HEK293 (cell line): Measurements from ENCODE around the gene FAM227B.

Source experiments
- CTCF ChIA-PET: fragments of 350-600 bp; formaldehyde crosslinking; extraction: SDS; loops from one replicate; lab custom pipeline; 2021; ENCODE audit warnings: antibody characterized with exemption; lab: Yijun Ruan, JAX
- POLR2A ChIA-PET: fragments of 300-600 bp; formaldehyde crosslinking; extraction: SDS; loops from one replicate; lab custom pipeline; 2020; ENCODE audit warnings: antibody characterized with exemption, inconsistent platforms; lab: Yijun Ruan, JAX
- H3K27ac ChIP-seq: fragments of 200-500 bp; sonication (Bioruptor generic); 2 replicates; pipeline ENCODE4 v1.5.1; 2014; ENCODE audit warnings: low read depth, low read length, control low read depth, inconsistent platforms; ENCODE audit errors: extremely low read depth
- H3K36me3 ChIP-seq, 2 experiments: fragments of 200-500 bp in 1 of 2; sonication (Bioruptor generic) in 1 of 2; 1 replicate in 1 of 2; 2 replicates in 1 of 2; pipeline ENCODE4 v1.5.1; 2014 to 2017; ENCODE audit warnings: inconsistent platforms in 2 of 2, low read length in 2 of 2; ENCODE audit not compliant: control insufficient read depth in 2 of 2, insufficient read depth in 1 of 2
- H3K4me1 ChIP-seq: fragments of 200-500 bp; sonication (Bioruptor generic); 2 replicates; pipeline ENCODE4 v1.5.1; 2014; ENCODE audit warnings: mild to moderate bottlenecking, low read length, inconsistent platforms; ENCODE audit not compliant: control insufficient read depth, insufficient read depth
- H3K4me3 ChIP-seq: 2 replicates; pipeline ENCODE4 v1.5.1; 2011; ENCODE audit warnings: low read depth, mild to moderate bottlenecking, control low read depth, low read length, moderate library complexity
- H3K9me3 ChIP-seq: fragments of 200-500 bp; sonication (Bioruptor generic); 2 replicates; pipeline ENCODE4 v1.5.1; 2014; ENCODE audit warnings: low read depth, low read length, inconsistent platforms; ENCODE audit not compliant: control insufficient read depth, insufficient read depth
- GLI2 ChIP-seq: fragments of 450-650 bp; formaldehyde crosslinking; IDR thresholded peaks from 2 replicates; pipeline ENCODE4; 2017; ENCODE audit warnings: missing biosample characterization, missing genetic modification characterization, low read depth, borderline replicate concordance
- GLIS2 ChIP-seq: fragments of 450-650 bp; formaldehyde crosslinking; IDR thresholded peaks from 2 replicates; pipeline ENCODE4 v1.5.1; 2016; ENCODE audit warnings: missing biosample characterization, missing genetic modification characterization
- KLF1 ChIP-seq: fragments of 450-650 bp; formaldehyde crosslinking; IDR thresholded peaks from 2 replicates; pipeline ENCODE4 v1.5.1; 2016; ENCODE audit warnings: missing biosample characterization, missing genetic modification characterization
- KLF17 ChIP-seq: fragments of 450-650 bp; formaldehyde crosslinking; IDR thresholded peaks from 2 replicates; pipeline ENCODE4 v1.5.1; 2016; ENCODE audit warnings: missing biosample characterization, missing genetic modification characterization
- REPIN1 ChIP-seq: fragments of 450-650 bp; formaldehyde crosslinking; IDR thresholded peaks from 2 replicates; pipeline ENCODE4 v1.5.1; 2017; ENCODE audit warnings: missing biosample characterization, missing genetic modification characterization, low read depth
- TCF7L2 ChIP-seq: IDR thresholded peaks from 2 replicates; pipeline ENCODE4 v1.6.1; 2011; ENCODE audit warnings: low read depth, mild to moderate bottlenecking, inconsistent platforms, low read length, moderate library complexity, borderline replicate concordance
- ZNF132 ChIP-seq: fragments of 450-650 bp; formaldehyde crosslinking; IDR thresholded peaks from 2 replicates; pipeline ENCODE4 v1.5.1; 2017; ENCODE audit warnings: missing biosample characterization, missing genetic modification characterization, borderline replicate concordance
- ZNF157 ChIP-seq: fragments of 450-650 bp; formaldehyde crosslinking; IDR thresholded peaks from 2 replicates; pipeline ENCODE4 v1.5.1; 2016; ENCODE audit warnings: missing biosample characterization, missing genetic modification characterization
- ZNF16 ChIP-seq: fragments of 450-650 bp; formaldehyde crosslinking; IDR thresholded peaks from 2 replicates; pipeline ENCODE4 v1.5.1; 2016; ENCODE audit warnings: low read depth, missing biosample characterization, missing genetic modification characterization
- ZNF202 ChIP-seq: fragments of 450-650 bp; formaldehyde crosslinking; IDR thresholded peaks from 2 replicates; pipeline ENCODE4 v1.5.1; 2016; ENCODE audit warnings: missing biosample characterization, missing genetic modification characterization, borderline replicate concordance
- ZNF23 ChIP-seq: fragments of 450-650 bp; formaldehyde crosslinking; IDR thresholded peaks from 2 replicates; pipeline ENCODE4 v1.5.1; 2016; ENCODE audit warnings: missing biosample characterization, missing genetic modification characterization, borderline replicate concordance
- ZNF26 ChIP-seq: fragments of 450-650 bp; formaldehyde crosslinking; IDR thresholded peaks from 2 replicates; pipeline ENCODE4 v1.5.1; 2016; ENCODE audit warnings: missing biosample characterization, missing genetic modification characterization
- ZNF335 ChIP-seq: fragments of 450-650 bp; formaldehyde crosslinking; conservative IDR thresholded peaks from 2 replicates; pipeline ENCODE4 v1.5.1; 2016; ENCODE audit warnings: missing biosample characterization, missing genetic modification characterization
- ZNF426 ChIP-seq: fragments of 450-650 bp; formaldehyde crosslinking; IDR thresholded peaks from 2 replicates; pipeline ENCODE4 v1.5.1; 2017; ENCODE audit warnings: missing biosample characterization, missing genetic modification characterization, mild to moderate bottlenecking, inconsistent platforms, moderate library complexity
- ZNF473 ChIP-seq: fragments of 450-650 bp; formaldehyde crosslinking; IDR thresholded peaks from 2 replicates; pipeline ENCODE4 v1.5.1; 2017; ENCODE audit warnings: missing biosample characterization, missing genetic modification characterization
- ZNF544 ChIP-seq: fragments of 450-650 bp; formaldehyde crosslinking; IDR thresholded peaks from 2 replicates; pipeline ENCODE4 v1.5.0; 2017; ENCODE audit warnings: missing biosample characterization, missing genetic modification characterization
- ZNF585B ChIP-seq: fragments of 450-650 bp; formaldehyde crosslinking; IDR thresholded peaks from 2 replicates; pipeline ENCODE4 v1.5.1; 2016; ENCODE audit warnings: missing biosample characterization, missing genetic modification characterization
- ZNF596 ChIP-seq: fragments of 450-650 bp; IDR thresholded peaks from 2 replicates; pipeline ENCODE4 v1.5.0; 2018; ENCODE audit warnings: missing biosample characterization, mild to moderate bottlenecking, missing genetic modification characterization, moderate library complexity
- ZNF623 ChIP-seq: fragments of 450-650 bp; formaldehyde crosslinking; IDR thresholded peaks from 2 replicates; pipeline ENCODE4 v1.5.1; 2016; ENCODE audit warnings: missing biosample characterization, missing genetic modification characterization
- ZNF76 ChIP-seq: fragments of 450-650 bp; formaldehyde crosslinking; IDR thresholded peaks from 2 replicates; pipeline ENCODE4; 2016; ENCODE audit warnings: low read depth, missing biosample characterization, missing genetic modification characterization, borderline replicate concordance
- ZNF777 ChIP-seq: fragments of 450-650 bp; formaldehyde crosslinking; IDR thresholded peaks from 2 replicates; pipeline ENCODE4 v1.5.1; 2017; ENCODE audit warnings: missing biosample characterization, missing genetic modification characterization, borderline replicate concordance
- TF ChIP-seq, protein P1 (sequence below): sonication (generic); formaldehyde crosslinking; IDR thresholded peaks from 2 replicates; pipeline ENCODE4 v1.8.1; 2022; ENCODE audit warnings: mild to moderate bottlenecking, moderate library complexity, missing genetic modification reagents
- TF ChIP-seq, protein P2 (sequence below): IDR thresholded peaks from 2 replicates; pipeline ENCODE4 v1.6.1; 2011; ENCODE audit warnings: mild to moderate bottlenecking, low read depth, low read length, borderline replicate concordance
- TF ChIP-seq, protein P3 (sequence below): fragments of 450-650 bp; formaldehyde crosslinking; optimal IDR thresholded peaks from 2 replicates; pipeline ENCODE3; 2016; ENCODE audit warnings: missing biosample characterization, mild to moderate bottlenecking, missing genetic modification characterization
- TF ChIP-seq, protein P4 (sequence below): fragments of 450-650 bp; formaldehyde crosslinking; IDR thresholded peaks from 2 replicates; pipeline ENCODE4 v1.5.1; 2017; ENCODE audit warnings: missing biosample characterization, missing genetic modification characterization

The FAM227B gene

DNA sequence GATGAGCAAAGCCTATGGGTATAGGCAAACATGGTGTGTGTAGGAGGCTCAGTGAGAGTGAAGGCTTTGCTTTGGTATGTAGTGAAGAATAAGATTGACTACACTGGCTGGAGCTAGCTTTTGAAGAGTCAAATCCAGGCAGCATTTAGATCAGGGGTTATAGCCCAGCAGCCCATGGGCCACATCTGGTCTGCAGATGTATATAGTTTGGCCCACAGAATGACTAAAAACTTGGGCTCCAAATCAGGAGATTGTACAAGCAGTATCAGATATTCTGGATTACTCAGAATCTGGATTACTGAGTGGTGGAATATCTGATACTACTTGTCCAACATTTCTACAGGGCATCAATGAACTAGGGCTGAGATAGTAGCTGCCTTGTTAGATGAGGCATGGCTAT lies 290.5 kb downstream of the FAM227B start:
- Histone ChIP-seq H3K9me3 (no peaks in the 10 kb centered on the region), H3K4me1 (no peaks in the 10 kb centered on the region), H3K36me3 (peaks cover 0 to 3% of the 10 kb centered on the region in 2 experiments; a peak in 1 of 3 replicates), H3K27ac (no peak overlapping the region), H3K4me3 (no peak overlapping the region)
- ChIA-PET POLR2A (no interaction called here), CTCF (interaction anchor here (0.6 kb wide), 1 partner anchor 13 kb away, joined by 3 read pairs; no protein-coding TSS in a partner anchor)
- TF ChIP-seq ZNF132 (tag by site-specific recombination) = no peak
- TF ChIP-seq, protein P1, sequence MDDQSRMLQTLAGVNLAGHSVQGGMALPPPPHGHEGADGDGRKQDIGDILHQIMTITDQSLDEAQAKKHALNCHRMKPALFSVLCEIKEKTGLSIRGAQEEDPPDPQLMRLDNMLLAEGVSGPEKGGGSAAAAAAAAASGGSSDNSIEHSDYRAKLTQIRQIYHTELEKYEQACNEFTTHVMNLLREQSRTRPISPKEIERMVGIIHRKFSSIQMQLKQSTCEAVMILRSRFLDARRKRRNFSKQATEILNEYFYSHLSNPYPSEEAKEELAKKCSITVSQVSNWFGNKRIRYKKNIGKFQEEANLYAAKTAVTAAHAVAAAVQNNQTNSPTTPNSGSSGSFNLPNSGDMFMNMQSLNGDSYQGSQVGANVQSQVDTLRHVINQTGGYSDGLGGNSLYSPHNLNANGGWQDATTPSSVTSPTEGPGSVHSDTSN (CRISPR knock-in tag) = no peak
- no peak for TF ChIP-seq REPIN1
- no peak for TF ChIP-seq KLF1 (tag by site-specific recombination)
- no peak for TF ChIP-seq ZNF777

DNA sequence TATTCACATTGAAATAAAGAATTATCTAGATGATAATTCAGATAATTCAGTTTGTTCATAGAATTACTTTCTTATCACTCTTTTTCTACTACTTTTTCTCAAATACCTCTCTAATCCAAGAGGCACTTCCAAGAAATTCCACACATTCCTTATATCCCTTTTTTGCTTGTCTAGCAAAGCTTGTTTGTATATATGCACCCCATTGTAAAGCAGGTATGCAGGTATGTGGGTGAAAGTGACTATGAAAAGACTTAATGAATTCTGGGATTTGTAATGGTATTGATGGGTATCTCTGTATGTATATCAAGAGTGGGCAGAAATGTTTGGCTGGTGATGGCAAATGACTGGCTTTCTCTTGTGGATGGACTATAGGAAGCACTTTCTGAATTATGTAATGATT lies 291.7 kb downstream of the FAM227B start:
- H3K27ac ChIP-seq = no peak overlapping the region
- ChIA-PET POLR2A (no interaction called here), CTCF (no interaction called here)
- H3K4me3 ChIP-seq = no peak overlapping the region
- peaks cover 0 to 3% of the 10 kb centered on the region in 2 experiments; a peak in 1 of 3 replicates for H3K36me3 ChIP-seq
- TF ChIP-seq, protein P2, sequence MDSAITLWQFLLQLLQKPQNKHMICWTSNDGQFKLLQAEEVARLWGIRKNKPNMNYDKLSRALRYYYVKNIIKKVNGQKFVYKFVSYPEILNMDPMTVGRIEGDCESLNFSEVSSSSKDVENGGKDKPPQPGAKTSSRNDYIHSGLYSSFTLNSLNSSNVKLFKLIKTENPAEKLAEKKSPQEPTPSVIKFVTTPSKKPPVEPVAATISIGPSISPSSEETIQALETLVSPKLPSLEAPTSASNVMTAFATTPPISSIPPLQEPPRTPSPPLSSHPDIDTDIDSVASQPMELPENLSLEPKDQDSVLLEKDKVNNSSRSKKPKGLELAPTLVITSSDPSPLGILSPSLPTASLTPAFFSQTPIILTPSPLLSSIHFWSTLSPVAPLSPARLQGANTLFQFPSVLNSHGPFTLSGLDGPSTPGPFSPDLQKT = no peak
- TF ChIP-seq TCF7L2 = no peak
- no peaks in the 10 kb centered on the region for H3K4me1 ChIP-seq
- H3K9me3 ChIP-seq = no peaks in the 10 kb centered on the region

DNA sequence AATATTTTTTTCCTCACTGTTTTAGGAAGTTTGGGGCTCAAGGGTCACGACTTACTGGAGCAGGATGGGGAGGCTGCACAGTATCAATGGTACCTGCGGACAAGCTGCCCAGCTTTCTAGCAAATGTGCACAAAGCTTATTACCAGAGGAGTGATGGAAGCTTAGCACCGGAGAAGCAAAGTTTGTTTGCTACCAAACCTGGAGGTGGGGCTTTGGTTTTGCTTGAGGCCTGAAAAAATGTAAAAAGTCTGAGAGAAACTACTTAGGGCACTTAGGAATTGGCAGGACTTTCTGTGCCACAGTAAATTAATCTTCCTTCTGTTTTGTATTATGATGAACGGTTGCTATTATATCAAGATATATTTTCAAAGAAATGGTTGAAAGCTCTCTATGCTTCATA lies 292.7 kb downstream of the FAM227B start:
- Histone ChIP-seq H3K36me3 (peaks cover 0 to 3% of the 10 kb centered on the region in 2 experiments; a peak in 1 of 3 replicates), H3K27ac (no peak overlapping the region), H3K4me3 (no peak overlapping the region), H3K4me1 (no peaks in the 10 kb centered on the region), H3K9me3 (no peaks in the 10 kb centered on the region)
- ChIA-PET CTCF (interaction anchor here (0.6 to 1.3 kb wide), 2 partner anchors 15 to 466 kb away, joined by 5 read pairs; no protein-coding TSS in a partner anchor), POLR2A (no interaction called here)
- no peak for TF ChIP-seq ZNF76 (tag by site-specific recombination)
- TF ChIP-seq ZNF202 (tag by site-specific recombination) = no peak
- no peak for TF ChIP-seq ZNF335 (tag by site-specific recombination)
- TF ChIP-seq KLF17 (tag by site-specific recombination) = no peak
- no peak for TF ChIP-seq ZNF16
- TF ChIP-seq ZNF596 (tag by site-specific recombination) = no peak
- TF ChIP-seq ZNF473 = no peak
- no peak for TF ChIP-seq ZNF26 (tag by site-specific recombination)
- TF ChIP-seq, protein P3, sequence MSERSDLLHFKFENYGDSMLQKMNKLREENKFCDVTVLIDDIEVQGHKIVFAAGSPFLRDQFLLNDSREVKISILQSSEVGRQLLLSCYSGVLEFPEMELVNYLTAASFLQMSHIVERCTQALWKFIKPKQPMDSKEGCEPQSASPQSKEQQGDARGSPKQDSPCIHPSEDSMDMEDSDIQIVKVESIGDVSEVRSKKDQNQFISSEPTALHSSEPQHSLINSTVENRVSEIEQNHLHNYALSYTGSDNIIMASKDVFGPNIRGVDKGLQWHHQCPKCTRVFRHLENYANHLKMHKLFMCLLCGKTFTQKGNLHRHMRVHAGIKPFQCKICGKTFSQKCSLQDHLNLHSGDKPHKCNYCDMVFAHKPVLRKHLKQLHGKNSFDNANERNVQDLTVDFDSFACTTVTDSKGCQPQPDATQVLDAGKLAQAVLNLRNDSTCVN (tag by site-specific recombination) = no peak
- no peak for TF ChIP-seq ZNF23 (tag by site-specific recombination)
- TF ChIP-seq, protein P4, sequence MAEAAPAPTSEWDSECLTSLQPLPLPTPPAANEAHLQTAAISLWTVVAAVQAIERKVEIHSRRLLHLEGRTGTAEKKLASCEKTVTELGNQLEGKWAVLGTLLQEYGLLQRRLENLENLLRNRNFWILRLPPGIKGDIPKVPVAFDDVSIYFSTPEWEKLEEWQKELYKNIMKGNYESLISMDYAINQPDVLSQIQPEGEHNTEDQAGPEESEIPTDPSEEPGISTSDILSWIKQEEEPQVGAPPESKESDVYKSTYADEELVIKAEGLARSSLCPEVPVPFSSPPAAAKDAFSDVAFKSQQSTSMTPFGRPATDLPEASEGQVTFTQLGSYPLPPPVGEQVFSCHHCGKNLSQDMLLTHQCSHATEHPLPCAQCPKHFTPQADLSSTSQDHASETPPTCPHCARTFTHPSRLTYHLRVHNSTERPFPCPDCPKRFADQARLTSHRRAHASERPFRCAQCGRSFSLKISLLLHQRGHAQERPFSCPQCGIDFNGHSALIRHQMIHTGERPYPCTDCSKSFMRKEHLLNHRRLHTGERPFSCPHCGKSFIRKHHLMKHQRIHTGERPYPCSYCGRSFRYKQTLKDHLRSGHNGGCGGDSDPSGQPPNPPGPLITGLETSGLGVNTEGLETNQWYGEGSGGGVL (tag by site-specific recombination) = no peak
- TF ChIP-seq ZNF426 (tag by site-specific recombination) = no peak
- TF ChIP-seq ZNF544 (tag by site-specific recombination) = no peak
- TF ChIP-seq ZNF157 (tag by site-specific recombination) = no peak
- no peak for TF ChIP-seq ZNF623 (tag by site-specific recombination)
- TF ChIP-seq GLIS2 = no peak
- TF ChIP-seq GLI2 (tag by site-specific recombination) = no peak
- no peak for TF ChIP-seq ZNF585B (tag by site-specific recombination)
